Astrocyte of the spinal cord (primary cell): ENCODE measurements around the gene SEPTIN1.
"Not testable (repeated sequence)": the region's sequence is repeated elsewhere in the genome, so short reads cannot be mapped to it uniquely, and the experiment has no call there.

Experiments
- DNase-seq: peaks from one replicate; pipeline ENCODE4 v3.0.0; 2011; ENCODE audit warnings: low read depth, low spot score
- H3K4me3 ChIP-seq: 2 replicates; pipeline ENCODE4 v1.5.1; 2011; ENCODE audit warnings: low read depth, mild to moderate bottlenecking, low read length, moderate library complexity
- CTCF ChIP-seq: IDR thresholded peaks from 2 replicates; pipeline ENCODE4 v1.5.1; 2012; ENCODE audit warnings: low read depth, mild to moderate bottlenecking, low read length, inconsistent platforms
- in situ Hi-C: cut with HindIII; loops from 2 replicates; pipeline ENCODE4 v1.10.0; 2017; ENCODE audit warnings: low sequenced_read_pairs

The SEPTIN1 gene

GRCh38 chr16:30348113-30348512 lies 34.2 kb downstream of the SEPTIN1 start:
- no peak overlapping the region for H3K4me3 ChIP-seq
- in situ Hi-C loops = no loop called here
- DNase-seq = no peak
- TF ChIP-seq CTCF = no peak

- H3K4me3 ChIP-seq = no peak overlapping the region
- DNase-seq = no peak
- in situ Hi-C loops = no loop called here
- no peak for TF ChIP-seq CTCF
These were observed 36.1 kb downstream of the SEPTIN1 start for GRCh38 chr16:30346286-30346685.

- DNase-seq, H3K4me3 ChIP-seq, in situ Hi-C loops: not testable (repeated sequence)
These were observed 38.9 kb downstream of the SEPTIN1 start for GRCh38 chr16:30343491-30343820.

- in situ Hi-C loops = no loop called here
- no peak overlapping the region for H3K4me3 ChIP-seq
- DNase-seq = no peak
- TF ChIP-seq CTCF = no peak
These were observed 39.4 kb downstream of the SEPTIN1 start for GRCh38 chr16:30342751-30343490.

GRCh38 chr16:30341971-30342370 lies 40.4 kb downstream of the SEPTIN1 start:
- DNase-seq, H3K4me3 ChIP-seq, in situ Hi-C loops: not testable (repeated sequence)

GRCh38 chr16:30340621-30341020 lies 41.7 kb downstream of the SEPTIN1 start:
- no peak for TF ChIP-seq CTCF
- DNase-seq = no peak
- in situ Hi-C loops = no loop called here
- H3K4me3 ChIP-seq = no peak overlapping the region

- DNase-seq, H3K4me3 ChIP-seq, in situ Hi-C loops: not testable (repeated sequence)
These were observed 43.6 kb downstream of the SEPTIN1 start for GRCh38 chr16:30338715-30339114.

GRCh38 chr16:30337964-30338357 lies 44.4 kb downstream of the SEPTIN1 start:
- DNase-seq, in situ Hi-C loops, H3K4me3 ChIP-seq: not testable (repeated sequence)
